SK-N-SH (cell line): ENCODE results near the gene FRZB. TPM values are rescaled to one million over a fixed set of nuclear protein-coding genes. Genes with fewer than 3 reads are reported as not detected.

Source experiments
- CTCF ChIA-PET: fragments of 300-600, 350-600 bp; formaldehyde crosslinking; extraction: SDS; loops from one replicate; lab custom pipeline; 2021; lab: Yijun Ruan, JAX
- POLR2A ChIA-PET: fragments of 350-600 bp; sonication (Branson Sonifier 250); formaldehyde crosslinking; extraction: SDS; loops from one replicate; lab custom pipeline; 2020; ENCODE audit warnings: antibody characterized with exemption, inconsistent platforms; lab: Yijun Ruan, JAX
- DNase-seq: peaks from one replicate; pipeline ENCODE4 v3.0.0; 2012
- H2AFZ ChIP-seq: fragments of 200-600 bp; sonication (generic); 2 replicates; pipeline ENCODE4 v1.8.1; 2016; ENCODE audit warnings: antibody characterized with exemption, mild to moderate bottlenecking, low read depth
- H3F3A ChIP-seq: fragments of 200-600 bp; sonication (generic); replicated peaks from 2 replicates; pipeline ENCODE3; 2016; ENCODE audit warnings: antibody characterized with exemption, mild to moderate bottlenecking; ENCODE audit not compliant: insufficient read depth
- H3K27ac ChIP-seq, 2 experiments: fragments of 200-500 bp in 1 of 2; fragments of 200-600 bp in 1 of 2; sonication (Bioruptor generic) in 1 of 2; sonication (generic), shearing (Covaris generic) in 1 of 2; 2 replicates each; pipeline versions ENCODE4 v1.5.1 to v1.6.1; 2014 to 2016; ENCODE audit warnings: low read depth in 2 of 2, inconsistent platforms in 1 of 2, low read length in 1 of 2, mild to moderate bottlenecking in 1 of 2, mixed read lengths in 1 of 2
- H3K27me3 ChIP-seq: fragments of 200-600 bp; sonication (generic), shearing (Covaris generic); 2 replicates; pipeline ENCODE4 v1.6.1; 2016; ENCODE audit warnings: mixed run types; ENCODE audit not compliant: insufficient read depth
- H3K36me3 ChIP-seq, 2 experiments: fragments of 200-500 bp in 1 of 2; fragments of 200-600 bp in 1 of 2; sonication (Bioruptor generic) in 1 of 2; sonication (generic) in 1 of 2; replicated peaks in 1 of 2; 2 replicates each; pipeline versions ENCODE3 to v1.5.1; 2014 to 2016; ENCODE audit warnings: low read length in 1 of 2, mild to moderate bottlenecking in 1 of 2; ENCODE audit not compliant: insufficient read depth in 2 of 2, control insufficient read depth in 1 of 2
- H3K4me1 ChIP-seq, 2 experiments: fragments of 200-500 bp in 1 of 2; fragments of 200-600 bp in 1 of 2; sonication (Bioruptor generic) in 1 of 2; sonication (generic), shearing (Covaris generic) in 1 of 2; 2 replicates each; pipeline versions ENCODE4 v1.5.1 to v1.6.1; 2014 to 2016; ENCODE audit warnings: low read depth in 1 of 2, low read length in 1 of 2, mixed run types in 1 of 2; ENCODE audit not compliant: insufficient read depth in 2 of 2, control insufficient read depth in 1 of 2
- H3K4me2 ChIP-seq: fragments of 200-600 bp; sonication (generic), shearing (Covaris generic); 2 replicates; pipeline ENCODE4 v1.6.1; 2017; ENCODE audit warnings: mixed run types
- H3K4me3 ChIP-seq, 2 experiments: fragments of 200-500 bp in 1 of 2; fragments of 200-600 bp in 1 of 2; sonication (Bioruptor generic) in 1 of 2; sonication (generic), shearing (Covaris generic) in 1 of 2; 2 replicates each; pipeline versions ENCODE4 v1.5.1 to v1.8.1; 2014 to 2016; ENCODE audit warnings: low read depth in 2 of 2, inconsistent platforms in 1 of 2, low read length in 1 of 2, mild to moderate bottlenecking in 1 of 2, mixed read lengths in 1 of 2, moderate library complexity in 1 of 2
- H3K79me2 ChIP-seq: fragments of 200-600 bp; sonication (generic); 2 replicates; pipeline ENCODE4 v1.8.1; 2017; ENCODE audit warnings: mild to moderate bottlenecking; ENCODE audit not compliant: insufficient read depth
- H3K9ac ChIP-seq: fragments of 200-600 bp; sonication (generic); 2 replicates; pipeline ENCODE4 v1.6.1; 2017; ENCODE audit warnings: mixed run types
- H3K9me2 ChIP-seq: fragments of 200-600 bp; sonication (generic); 2 replicates; pipeline ENCODE4 v1.6.1; 2017; ENCODE audit warnings: mixed run types
- H3K9me3 ChIP-seq: fragments of 200-600 bp; sonication (generic); 2 replicates; pipeline ENCODE4 v1.6.1; 2017; ENCODE audit warnings: mixed run types, mild to moderate bottlenecking, moderate library complexity
- H4K20me1 ChIP-seq: fragments of 200-600 bp; sonication (generic); 2 replicates; pipeline ENCODE4 v1.6.1; 2017; ENCODE audit warnings: mild to moderate bottlenecking, mixed run types; ENCODE audit not compliant: insufficient read depth
- FOSL2 ChIP-seq: IDR thresholded peaks from 2 replicates; pipeline ENCODE4 v1.4.0; 2012; ENCODE audit warnings: low read depth, mild to moderate bottlenecking, moderate library complexity, borderline replicate concordance
- FOXM1 ChIP-seq: IDR thresholded peaks from 2 replicates; pipeline ENCODE4 v1.4.0; 2012; ENCODE audit warnings: low read depth, mild to moderate bottlenecking
- GABPA ChIP-seq: IDR thresholded peaks from 2 replicates; pipeline ENCODE4 v1.4.0; 2012; ENCODE audit warnings: low read depth, mild to moderate bottlenecking
- GATA2 ChIP-seq: sonication (generic); formaldehyde crosslinking; IDR thresholded peaks from 2 replicates; pipeline ENCODE4 v1.5.0; 2020; ENCODE audit warnings: mild to moderate bottlenecking, missing genetic modification reagents
- MEF2A ChIP-seq: IDR thresholded peaks from 2 replicates; pipeline ENCODE4 v1.4.0; 2012; ENCODE audit warnings: low read depth, borderline replicate concordance
- MXI1 ChIP-seq: IDR thresholded peaks from 2 replicates; pipeline ENCODE4 v1.6.1; 2012; ENCODE audit warnings: mild to moderate bottlenecking, low read depth, low read length, improper control_type of control experiment
- NFIC ChIP-seq: IDR thresholded peaks from 2 replicates; pipeline ENCODE4 v1.4.0; 2012; ENCODE audit warnings: borderline replicate concordance
- NRF1 ChIP-seq: IDR thresholded peaks from 2 replicates; pipeline ENCODE4 v1.6.1; 2012; ENCODE audit warnings: low read depth, mild to moderate bottlenecking, low read length
- POLR2AphosphoS5 ChIP-seq: IDR thresholded peaks from 2 replicates; pipeline ENCODE4 v1.6.1; 2012; ENCODE audit warnings: low read depth, low read length
- SIN3A ChIP-seq: IDR thresholded peaks from 2 replicates; pipeline ENCODE4 v1.6.1; 2012; ENCODE audit warnings: low read depth, mild to moderate bottlenecking, low read length, moderate library complexity, borderline replicate concordance
- TAF1 ChIP-seq: IDR thresholded peaks from 2 replicates; pipeline ENCODE4 v1.6.1; 2012; ENCODE audit warnings: low read depth, mild to moderate bottlenecking, low read length, moderate library complexity, borderline replicate concordance
- TEAD4 ChIP-seq: IDR thresholded peaks from 2 replicates; pipeline ENCODE4 v1.4.0; 2012; ENCODE audit warnings: mild to moderate bottlenecking, borderline replicate concordance; ENCODE audit not compliant: insufficient read depth
- YY1 ChIP-seq: IDR thresholded peaks from 2 replicates; pipeline ENCODE4 v1.4.0; 2012; ENCODE audit warnings: low read depth, mild to moderate bottlenecking
- WGBS: methylation state at CpG from one replicate; pipeline ENCODE4 v1.1.6; 2017; ENCODE audit warnings: low lambda C conversion rate; 5-methylcytosine and 5-hydroxymethylcytosine counted together
- polyA plus RNA-seq, 3 experiments: library from polyadenylated mRNA; depleted of rRNA; stranded (reverse); fragments of >200 nt; gene quantifications; 2 replicates each; pipeline ENCODE4 v1.2.3, GENCODE V29; 2012
- TF ChIP-seq, protein P1 (sequence below): fragments of 150-350 bp; IDR thresholded peaks from 2 replicates; pipeline ENCODE4 v1.6.1; 2016; ENCODE audit warnings: mild to moderate bottlenecking, low read depth, low read length
- TF ChIP-seq, protein P2 (sequence below): IDR thresholded peaks from 2 replicates; pipeline ENCODE4 v1.4.0; 2012; ENCODE audit warnings: low read depth
- TF ChIP-seq, protein P3 (sequence below): IDR thresholded peaks from 2 replicates; pipeline ENCODE4 v1.6.1; 2012; ENCODE audit warnings: mild to moderate bottlenecking, low read depth, low read length, moderate library complexity
- TF ChIP-seq, protein P4 (sequence below): fragments of 200-600 bp; sonication (generic); IDR thresholded peaks from 2 replicates; pipeline ENCODE4 v1.6.1; 2017; ENCODE audit warnings: antibody characterized with exemption, mild to moderate bottlenecking, moderate library complexity

Gene FRZB
- polyA plus RNA-seq, 1 of the 3 experiments (the other 2 are of a cell fraction) = 3.5 TPM

DNA sequence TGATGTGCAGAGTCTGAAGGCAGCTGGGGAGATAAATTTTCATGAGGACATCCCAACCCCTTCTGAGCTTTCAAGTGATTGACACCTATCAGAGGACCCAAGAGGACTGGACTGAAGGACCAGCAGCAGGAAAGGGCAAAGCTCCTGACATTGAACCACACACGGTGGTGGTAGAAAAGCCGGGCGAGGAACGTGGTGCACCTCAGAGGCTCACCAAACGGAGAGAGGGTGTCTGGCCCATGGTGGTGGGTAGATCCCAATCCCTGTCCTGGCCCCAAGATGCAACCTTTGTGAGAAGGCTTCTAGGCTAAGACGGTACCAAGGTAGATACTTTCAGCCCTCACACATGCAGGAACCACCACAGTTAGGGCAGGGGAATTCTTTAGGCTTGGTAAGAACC is 52.1 kb downstream of the FRZB start:
- H3K27ac ChIP-seq = no peak overlapping the region
- no peaks in the 10 kb centered on the region for H3K27me3 ChIP-seq
- peaks cover 2 to 7% of the 10 kb centered on the region in 2 experiments; a peak in 3 of 4 replicates for H3K4me1 ChIP-seq
- H3K4me3 ChIP-seq = no peak overlapping the region
- H3K4me2 ChIP-seq = no peak overlapping the region
- H3K9me3 ChIP-seq = no peaks in the 10 kb centered on the region
- no peaks in the 10 kb centered on the region for H4K20me1 ChIP-seq
- no peaks in the 10 kb centered on the region for H3F3A ChIP-seq
- no peaks in the 10 kb centered on the region for H3K36me3 ChIP-seq
- no peak for DNase-seq
- no peaks in the 10 kb centered on the region for H3K79me2 ChIP-seq
- ChIA-PET CTCF (interaction anchor here (1.2 kb wide), 1 partner anchor 92 kb away, joined by 3 read pairs; no protein-coding TSS in a partner anchor), POLR2A (no interaction called here)
- H3K9ac ChIP-seq = no peak overlapping the region
- no peak overlapping the region for H2AFZ ChIP-seq
- no peaks in the 10 kb centered on the region for H3K9me2 ChIP-seq
- WGBS = 77% methylated on average over 4 of the region's 6 CpGs
- TF ChIP-seq TEAD4 = no peak
- TF ChIP-seq POLR2AphosphoS5 = no peak
- TF ChIP-seq YY1 = no peak
- TF ChIP-seq, protein P1, sequence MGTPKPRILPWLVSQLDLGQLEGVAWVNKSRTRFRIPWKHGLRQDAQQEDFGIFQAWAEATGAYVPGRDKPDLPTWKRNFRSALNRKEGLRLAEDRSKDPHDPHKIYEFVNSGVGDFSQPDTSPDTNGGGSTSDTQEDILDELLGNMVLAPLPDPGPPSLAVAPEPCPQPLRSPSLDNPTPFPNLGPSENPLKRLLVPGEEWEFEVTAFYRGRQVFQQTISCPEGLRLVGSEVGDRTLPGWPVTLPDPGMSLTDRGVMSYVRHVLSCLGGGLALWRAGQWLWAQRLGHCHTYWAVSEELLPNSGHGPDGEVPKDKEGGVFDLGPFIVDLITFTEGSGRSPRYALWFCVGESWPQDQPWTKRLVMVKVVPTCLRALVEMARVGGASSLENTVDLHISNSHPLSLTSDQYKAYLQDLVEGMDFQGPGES = no peak
- TF ChIP-seq, protein P2, sequence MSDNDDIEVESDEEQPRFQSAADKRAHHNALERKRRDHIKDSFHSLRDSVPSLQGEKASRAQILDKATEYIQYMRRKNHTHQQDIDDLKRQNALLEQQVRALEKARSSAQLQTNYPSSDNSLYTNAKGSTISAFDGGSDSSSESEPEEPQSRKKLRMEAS = no peak
- TF ChIP-seq GATA2 (CRISPR knock-in tag) = no peak
- no peak for TF ChIP-seq FOXM1
- TF ChIP-seq, protein P3, sequence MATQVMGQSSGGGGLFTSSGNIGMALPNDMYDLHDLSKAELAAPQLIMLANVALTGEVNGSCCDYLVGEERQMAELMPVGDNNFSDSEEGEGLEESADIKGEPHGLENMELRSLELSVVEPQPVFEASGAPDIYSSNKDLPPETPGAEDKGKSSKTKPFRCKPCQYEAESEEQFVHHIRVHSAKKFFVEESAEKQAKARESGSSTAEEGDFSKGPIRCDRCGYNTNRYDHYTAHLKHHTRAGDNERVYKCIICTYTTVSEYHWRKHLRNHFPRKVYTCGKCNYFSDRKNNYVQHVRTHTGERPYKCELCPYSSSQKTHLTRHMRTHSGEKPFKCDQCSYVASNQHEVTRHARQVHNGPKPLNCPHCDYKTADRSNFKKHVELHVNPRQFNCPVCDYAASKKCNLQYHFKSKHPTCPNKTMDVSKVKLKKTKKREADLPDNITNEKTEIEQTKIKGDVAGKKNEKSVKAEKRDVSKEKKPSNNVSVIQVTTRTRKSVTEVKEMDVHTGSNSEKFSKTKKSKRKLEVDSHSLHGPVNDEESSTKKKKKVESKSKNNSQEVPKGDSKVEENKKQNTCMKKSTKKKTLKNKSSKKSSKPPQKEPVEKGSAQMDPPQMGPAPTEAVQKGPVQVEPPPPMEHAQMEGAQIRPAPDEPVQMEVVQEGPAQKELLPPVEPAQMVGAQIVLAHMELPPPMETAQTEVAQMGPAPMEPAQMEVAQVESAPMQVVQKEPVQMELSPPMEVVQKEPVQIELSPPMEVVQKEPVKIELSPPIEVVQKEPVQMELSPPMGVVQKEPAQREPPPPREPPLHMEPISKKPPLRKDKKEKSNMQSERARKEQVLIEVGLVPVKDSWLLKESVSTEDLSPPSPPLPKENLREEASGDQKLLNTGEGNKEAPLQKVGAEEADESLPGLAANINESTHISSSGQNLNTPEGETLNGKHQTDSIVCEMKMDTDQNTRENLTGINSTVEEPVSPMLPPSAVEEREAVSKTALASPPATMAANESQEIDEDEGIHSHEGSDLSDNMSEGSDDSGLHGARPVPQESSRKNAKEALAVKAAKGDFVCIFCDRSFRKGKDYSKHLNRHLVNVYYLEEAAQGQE = no peak
- TF ChIP-seq MXI1 = no peak
- no peak for TF ChIP-seq NFIC

DNA sequence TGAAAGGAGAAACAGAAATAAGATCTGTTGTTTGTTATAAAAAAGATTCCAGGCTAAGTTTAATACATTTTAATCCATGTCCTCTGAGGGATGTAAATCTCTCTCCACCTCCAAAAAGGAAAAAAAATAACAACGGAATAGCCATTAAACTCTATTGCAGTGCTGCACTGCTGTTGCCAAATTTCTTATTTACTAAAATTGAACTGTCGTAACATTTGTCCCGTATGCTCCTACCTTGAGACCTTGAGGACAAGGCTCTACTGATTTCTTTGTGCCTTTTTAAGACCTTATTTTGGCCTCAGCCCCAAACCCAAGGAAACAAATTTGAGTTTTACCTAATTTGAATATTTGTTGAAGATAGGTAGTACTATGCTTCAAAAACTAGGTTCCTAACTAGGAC is 56.4 kb downstream of the FRZB start:
- CTCF ChIA-PET = no interaction called here

More for the DNA sequence above, 56.4 kb downstream of the FRZB start:
- no peaks in the 10 kb centered on the region for H3F3A ChIP-seq
- POLR2A ChIA-PET = no interaction called here
- H3K9me2 ChIP-seq = no peaks in the 10 kb centered on the region
- no peaks in the 10 kb centered on the region for H3K36me3 ChIP-seq
- H3K4me2 ChIP-seq = no peak overlapping the region
- no peak overlapping the region for H3K27ac ChIP-seq
- no peaks in the 10 kb centered on the region for H3K4me1 ChIP-seq
- H3K9me3 ChIP-seq = no peaks in the 10 kb centered on the region
- no peak overlapping the region for H3K4me3 ChIP-seq
- H2AFZ ChIP-seq = no peak overlapping the region
- WGBS = 84% methylated on average over 3 of the region's 3 CpGs
- H3K27me3 ChIP-seq = no peaks in the 10 kb centered on the region
- H4K20me1 ChIP-seq = no peaks in the 10 kb centered on the region
- no peak for TF ChIP-seq MEF2A
- TF ChIP-seq NRF1 = no peak
- TF ChIP-seq, protein P4, sequence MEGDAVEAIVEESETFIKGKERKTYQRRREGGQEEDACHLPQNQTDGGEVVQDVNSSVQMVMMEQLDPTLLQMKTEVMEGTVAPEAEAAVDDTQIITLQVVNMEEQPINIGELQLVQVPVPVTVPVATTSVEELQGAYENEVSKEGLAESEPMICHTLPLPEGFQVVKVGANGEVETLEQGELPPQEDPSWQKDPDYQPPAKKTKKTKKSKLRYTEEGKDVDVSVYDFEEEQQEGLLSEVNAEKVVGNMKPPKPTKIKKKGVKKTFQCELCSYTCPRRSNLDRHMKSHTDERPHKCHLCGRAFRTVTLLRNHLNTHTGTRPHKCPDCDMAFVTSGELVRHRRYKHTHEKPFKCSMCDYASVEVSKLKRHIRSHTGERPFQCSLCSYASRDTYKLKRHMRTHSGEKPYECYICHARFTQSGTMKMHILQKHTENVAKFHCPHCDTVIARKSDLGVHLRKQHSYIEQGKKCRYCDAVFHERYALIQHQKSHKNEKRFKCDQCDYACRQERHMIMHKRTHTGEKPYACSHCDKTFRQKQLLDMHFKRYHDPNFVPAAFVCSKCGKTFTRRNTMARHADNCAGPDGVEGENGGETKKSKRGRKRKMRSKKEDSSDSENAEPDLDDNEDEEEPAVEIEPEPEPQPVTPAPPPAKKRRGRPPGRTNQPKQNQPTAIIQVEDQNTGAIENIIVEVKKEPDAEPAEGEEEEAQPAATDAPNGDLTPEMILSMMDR = no peak
- TF ChIP-seq FOXM1 = no peak
- no peak for TF ChIP-seq TAF1
- TF ChIP-seq YY1 = no peak
- no peak for TF ChIP-seq GABPA
- no peak for TF ChIP-seq FOSL2
- no peak for TF ChIP-seq SIN3A
- no peaks in the 10 kb centered on the region for H3K79me2 ChIP-seq
- no peak for DNase-seq
- H3K9ac ChIP-seq = no peak overlapping the region
